Measurements from ENCODE around the gene ACOX2. TPM values are rescaled to one million over a fixed set of nuclear protein-coding genes. Genes with fewer than 3 reads are reported as not detected.

The ACOX2 gene
- total RNA-seq, 1 donor from 2014 or later = 20.1 TPM

DNA sequence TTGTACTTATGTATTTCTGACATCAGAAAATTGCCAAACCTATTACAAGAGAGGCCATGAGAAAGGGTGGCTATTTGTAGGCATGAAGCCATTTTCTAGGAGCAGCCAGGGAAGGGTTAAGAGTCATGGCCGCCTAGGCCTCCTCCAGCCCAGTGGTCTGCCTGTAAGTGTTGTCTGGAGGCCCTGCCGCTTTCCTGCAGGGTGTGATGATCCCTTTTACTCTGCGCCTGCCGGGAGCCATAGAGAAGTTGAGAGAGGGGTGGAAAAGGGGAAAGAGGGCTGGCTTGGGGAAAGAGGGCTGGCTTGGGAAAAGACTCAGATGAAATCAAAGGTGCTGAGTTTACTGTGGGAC lies 74.2 kb downstream of the ACOX2 start:
- ATAC-seq (no peak), DNase-seq (no peak)
- no peak overlapping the region for H3K4me3 ChIP-seq
- H3K27ac ChIP-seq = no peak overlapping the region
- H3K36me3 ChIP-seq = no peaks in the 10 kb centered on the region
- no peaks in the 10 kb centered on the region for H3K27me3 ChIP-seq
- H3K4me1 ChIP-seq = peaks cover 12% of the 10 kb centered on the region
- no peaks in the 10 kb centered on the region for H3K9me3 ChIP-seq
- TF ChIP-seq CTCF (IDR thresholded peaks at IDR 0.05) = no peak
- intact Hi-C loops (cut with DNase I) = no loop called here

- TF ChIP-seq CTCF (IDR thresholded peaks at IDR 0.05) = no peak
- intact Hi-C loops (cut with DNase I) = no loop called here
- ATAC-seq = no peak
- peaks cover 12% of the 10 kb centered on the region for H3K4me1 ChIP-seq
- no peaks in the 10 kb centered on the region for H3K36me3 ChIP-seq
- H3K27me3 ChIP-seq = no peaks in the 10 kb centered on the region
- no peak overlapping the region for H3K27ac ChIP-seq
- H3K4me3 ChIP-seq = no peak overlapping the region
- DNase-seq = no peak
- peaks cover 14% of the 10 kb centered on the region for H3K9me3 ChIP-seq
Observed at GRCh38 chr3:58459160-58459559, 77.8 kb downstream of the ACOX2 start.

Other genes starting within 250 kb of the ACOX2 start
- gene RPP14, start 230.9 kb downstream of the ACOX2 start, total RNA-seq = 13.6 TPM
- 6.2 TPM for gene HTD2, start 230.7 kb downstream of the ACOX2 start, total RNA-seq
- gene PXK, start 204.3 kb downstream of the ACOX2 start, total RNA-seq = 29.8 TPM
- gene PDHB, start 103.4 kb downstream of the ACOX2 start, total RNA-seq = 49.6 TPM
- 8.2 TPM for gene KCTD6, start 45.1 kb downstream of the ACOX2 start, total RNA-seq
- 91.5 TPM for gene FAM107A, start 40.2 kb upstream of the ACOX2 start, total RNA-seq
- 4.0 TPM for gene FAM3D, start 129.6 kb upstream of the ACOX2 start, total RNA-seq